Stomach smooth muscle (tissue), 2 donors: ENCODE measurements around the gene PTPRN2.
"Not testable (repeated sequence)": the region's sequence is repeated elsewhere in the genome, so short reads cannot be mapped to it uniquely, and the experiment has no call there.

Experiments
- H3K27ac ChIP-seq: one replicate; pipeline ENCODE4 v1.7.0; 2013; ENCODE audit warnings: mild to moderate bottlenecking, low read length, inconsistent platforms
- H3K27me3 ChIP-seq, 2 donors: one replicate each; pipeline ENCODE4 v1.7.0; 2013; ENCODE audit warnings: low read length in 2 of 2; ENCODE audit not compliant: insufficient read depth in 2 of 2, control insufficient read depth in 1 of 2
- H3K36me3 ChIP-seq, 2 donors: one replicate each; pipeline ENCODE4 v1.7.0; 2013; ENCODE audit warnings: low read length in 2 of 2; ENCODE audit not compliant: control insufficient read depth in 2 of 2, insufficient read depth in 2 of 2
- H3K4me1 ChIP-seq: one replicate; pipeline ENCODE4 v1.7.0; 2013; ENCODE audit warnings: low read length; ENCODE audit not compliant: control insufficient read depth, insufficient read depth
- H3K4me3 ChIP-seq, 2 donors: one replicate each; pipeline ENCODE4 v1.7.0; 2013; ENCODE audit warnings: low read length in 2 of 2
- H3K9ac ChIP-seq, 2 donors: one replicate each; pipeline ENCODE4 v1.7.0; 2013; ENCODE audit warnings: low read length in 2 of 2, mild to moderate bottlenecking in 1 of 2
- H3K9me3 ChIP-seq, 2 donors: one replicate each; pipeline ENCODE4 v1.7.0; 2013; ENCODE audit warnings: low read length in 2 of 2; ENCODE audit not compliant: control insufficient read depth in 2 of 2
- donor health status: healthy.
- donor health status: Pancreatic carcinoma.

The PTPRN2 gene

GRCh38 chr7:157983502-157984422 is 603.9 kb downstream of the PTPRN2 start:
- Histone ChIP-seq H3K36me3 (no peaks in the 10 kb centered on the region), H3K4me3 (no peak overlapping the region)

GRCh38 chr7:157981778-157982177 is 605.8 kb downstream of the PTPRN2 start:
- Histone ChIP-seq H3K36me3 (no peaks in the 10 kb centered on the region), H3K9me3 (no peaks in the 10 kb centered on the region), H3K4me3 (no peak overlapping the region), H3K27me3 (peaks cover 2 to 5% of the 10 kb centered on the region in 2 donors), H3K27ac (no peak overlapping the region), H3K9ac (no peak overlapping the region), H3K4me1 (no peaks in the 10 kb centered on the region)

More at GRCh38 chr7:157983502-157984422, 603.9 kb downstream of the PTPRN2 start:
- Histone ChIP-seq H3K27me3 (peaks cover 2 to 6% of the 10 kb centered on the region in 2 donors), H3K4me1 (no peaks in the 10 kb centered on the region), H3K9ac (no peak overlapping the region), H3K9me3 (no peaks in the 10 kb centered on the region), H3K27ac (no peak overlapping the region)

- Histone ChIP-seq H3K27ac (no peak overlapping the region), H3K36me3 (no peaks in the 10 kb centered on the region), H3K9me3 (peaks cover 0 to under 1% of the 10 kb centered on the region in 2 donors), H3K4me3 (no peak overlapping the region), H3K9ac (no peak overlapping the region), H3K27me3 (peaks cover 2 to 5% of the 10 kb centered on the region in 2 donors), H3K4me1 (no peaks in the 10 kb centered on the region)
These were observed 606.8 kb downstream of the PTPRN2 start for GRCh38 chr7:157980774-157981173.

GRCh38 chr7:157980341-157980731 is 607.3 kb downstream of the PTPRN2 start:
- H3K36me3 ChIP-seq, H3K4me1 ChIP-seq, H3K9me3 ChIP-seq, H3K9ac ChIP-seq, H3K4me3 ChIP-seq, H3K27ac ChIP-seq, H3K27me3 ChIP-seq: not testable (repeated sequence)

- H3K36me3 ChIP-seq = no peaks in the 10 kb centered on the region
- H3K9ac ChIP-seq = no peak overlapping the region
- H3K27ac ChIP-seq = no peak overlapping the region
- H3K27me3 ChIP-seq = peaks cover 2 to 5% of the 10 kb centered on the region in 2 donors
- peaks cover 0 to 7% of the 10 kb centered on the region in 2 donors for H3K9me3 ChIP-seq
- H3K4me3 ChIP-seq = no peak overlapping the region
- H3K4me1 ChIP-seq = no peaks in the 10 kb centered on the region
These were observed 607.8 kb downstream of the PTPRN2 start for GRCh38 chr7:157979636-157980340.

GRCh38 chr7:157978766-157979165 is 608.9 kb downstream of the PTPRN2 start:
- Histone ChIP-seq H3K9ac (no peak overlapping the region), H3K4me3 (no peak overlapping the region), H3K27ac (no peak overlapping the region), H3K4me1 (no peaks in the 10 kb centered on the region), H3K36me3 (no peaks in the 10 kb centered on the region), H3K27me3 (peaks cover 2 to 5% of the 10 kb centered on the region in 2 donors), H3K9me3 (peaks cover 0 to 16% of the 10 kb centered on the region in 2 donors)

GRCh38 chr7:157977717-157978496 is 609.7 kb downstream of the PTPRN2 start:
- Histone ChIP-seq H3K9me3 (peaks cover 0 to 19% of the 10 kb centered on the region in 2 donors), H3K9ac (no peak overlapping the region), H3K4me3 (no peak overlapping the region), H3K4me1 (no peaks in the 10 kb centered on the region), H3K27me3 (peaks cover 2% of the 10 kb centered on the region in 2 donors), H3K27ac (no peak overlapping the region), H3K36me3 (no peaks in the 10 kb centered on the region)

- H3K27me3 ChIP-seq = peaks cover under 1 to 2% of the 10 kb centered on the region in 2 donors
- H3K9ac ChIP-seq = no peak overlapping the region
- H3K4me3 ChIP-seq = no peak overlapping the region
- no peak overlapping the region for H3K27ac ChIP-seq
- no peaks in the 10 kb centered on the region for H3K4me1 ChIP-seq
- no peaks in the 10 kb centered on the region for H3K36me3 ChIP-seq
- peaks cover 0 to 21% of the 10 kb centered on the region in 2 donors for H3K9me3 ChIP-seq
These were observed 610.3 kb downstream of the PTPRN2 start for GRCh38 chr7:157977306-157977705.

GRCh38 chr7:157976406-157976805 is 611.2 kb downstream of the PTPRN2 start:
- Histone ChIP-seq H3K9me3 (peaks cover 0 to 21% of the 10 kb centered on the region in 2 donors), H3K27ac (no peak overlapping the region), H3K27me3 (peaks cover 0 to 2% of the 10 kb centered on the region in 2 donors), H3K9ac (no peak overlapping the region), H3K4me3 (no peak overlapping the region), H3K36me3 (no peaks in the 10 kb centered on the region), H3K4me1 (no peaks in the 10 kb centered on the region)
